SJCRH30 (cell line): ENCODE measurements around the gene PLIN3. TPM values are rescaled to one million over a fixed set of nuclear protein-coding genes. Genes with fewer than 3 reads are reported as not detected.
"Not testable (repeated sequence)": the region's sequence is repeated elsewhere in the genome, so short reads cannot be mapped to it uniquely, and the experiment has no call there.

ENCODE experiments used
- DNase-seq, 2 experiments: peaks; one replicate each; pipeline ENCODE4 v3.0.0-alpha.2; 2015 to 2020
- H3K27ac ChIP-seq: fragments of 250-450 bp; sonication (Bioruptor Pico); 2 replicates; pipeline ENCODE4 v1.5.1; 2020; ENCODE audit warnings: mild to moderate bottlenecking, moderate library complexity
- H3K27me3 ChIP-seq: fragments of 250-450 bp; sonication (Bioruptor Pico); 2 replicates; pipeline ENCODE4 v1.5.1; 2020; ENCODE audit warnings: mild to moderate bottlenecking, moderate library complexity
- H3K36me3 ChIP-seq: fragments of 250-450 bp; sonication (Bioruptor Pico); 2 replicates; pipeline ENCODE4 v1.5.1; 2020; ENCODE audit warnings: mild to moderate bottlenecking, moderate library complexity
- H3K4me1 ChIP-seq: fragments of 250-450 bp; sonication (Bioruptor Pico); 2 replicates; pipeline ENCODE4 v1.5.1; 2020; ENCODE audit warnings: mild to moderate bottlenecking, moderate library complexity
- H3K4me3 ChIP-seq: fragments of 250-450 bp; sonication (Bioruptor Pico); 2 replicates; pipeline ENCODE4 v1.5.1; 2020; ENCODE audit warnings: mild to moderate bottlenecking, moderate library complexity
- H3K9me3 ChIP-seq: fragments of 250-450 bp; sonication (Bioruptor Pico); replicated peaks from 2 replicates; pipeline ENCODE4 v1.5.1; 2020; ENCODE audit warnings: mild to moderate bottlenecking, moderate library complexity
- total RNA-seq: library from RNA; depleted of rRNA; stranded (reverse); fragments of >200 nt; shearing (Covaris generic); gene quantifications from 2 replicates; pipeline ENCODE4 v1.2.3, GENCODE V29; 2014

PLIN3 gene
- total RNA-seq, 1 experiment from 2014 or later: 50.1 TPM

DNA sequence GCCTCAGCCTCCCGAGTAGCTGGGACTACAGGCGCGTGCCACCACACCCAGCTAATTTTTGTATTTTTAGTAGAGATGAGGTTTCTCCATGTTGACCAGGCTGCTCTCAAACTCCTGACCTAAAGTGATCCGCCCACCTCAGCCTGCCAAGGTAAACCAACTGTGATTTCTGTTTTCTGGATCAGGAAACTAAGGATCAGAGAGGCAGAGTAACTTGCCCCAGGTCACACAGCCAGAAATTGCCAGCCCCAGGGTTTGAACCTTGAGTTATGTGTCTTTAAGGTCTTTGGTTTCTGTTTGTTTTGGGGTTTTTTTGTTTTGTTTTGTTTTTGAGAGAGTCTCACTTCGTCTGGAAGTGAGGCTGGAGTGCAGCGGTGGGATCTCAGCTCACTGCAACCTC, 4.2 kb upstream of the PLIN3 start:
- no peak overlapping the region for H3K4me3 ChIP-seq
- H3K36me3 ChIP-seq: no peaks in the 10 kb centered on the region
- no peaks in the 10 kb centered on the region for H3K27me3 ChIP-seq
- no peak overlapping the region for H3K27ac ChIP-seq
- peaks cover 13% of the 10 kb centered on the region for H3K4me1 ChIP-seq
- no peak for DNase-seq
- no peaks in the 10 kb centered on the region for H3K9me3 ChIP-seq

DNA sequence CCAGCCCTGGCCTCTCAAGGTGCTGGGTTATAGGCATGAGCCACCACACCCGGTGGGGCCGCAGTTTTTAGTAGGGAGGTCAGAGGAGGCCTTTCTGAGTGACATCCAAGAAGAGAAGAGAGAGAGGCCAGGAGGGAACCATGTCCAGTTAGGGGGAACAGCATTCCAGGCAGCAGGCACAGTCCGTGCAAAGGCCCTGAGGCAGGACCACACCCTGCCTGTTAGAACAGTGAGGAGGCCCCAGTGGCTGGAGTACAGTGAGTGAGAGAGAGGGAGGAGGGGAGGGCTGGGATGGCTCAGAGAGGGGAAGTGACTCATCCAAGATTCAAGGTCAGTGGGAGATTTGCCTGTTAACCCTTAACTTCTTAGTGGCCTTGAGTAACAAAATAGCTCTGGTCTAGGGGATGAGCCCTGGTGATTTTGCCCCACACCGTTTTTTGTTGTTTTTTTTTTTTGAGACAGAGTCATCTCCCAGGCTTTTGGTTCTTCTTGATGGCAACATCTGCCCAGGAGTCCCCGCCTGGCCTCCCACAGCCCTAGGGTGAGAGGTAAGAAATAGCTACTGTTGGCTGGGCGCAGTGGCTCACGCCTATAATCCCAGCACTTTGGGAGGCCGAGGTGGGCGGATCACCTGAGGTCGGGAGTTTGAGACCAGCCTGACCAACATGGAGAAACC, 2.7 kb upstream of the PLIN3 start:
- Histone ChIP-seq H3K27ac (peak overlapping the region; percentile 23; the same call in 1 of the 2 replicates), H3K27me3 (no peaks in the 10 kb centered on the region), H3K4me1 (peaks cover 16% of the 10 kb centered on the region), H3K4me3 (no peak overlapping the region), H3K36me3 (no peaks in the 10 kb centered on the region), H3K9me3 (no peaks in the 10 kb centered on the region)
- peak; percentile 89 to 91 for DNase-seq

- no peak for DNase-seq
- Histone ChIP-seq H3K4me3 (no peak overlapping the region), H3K9me3 (no peaks in the 10 kb centered on the region), H3K27ac (no peak overlapping the region), H3K4me1 (peaks cover 16% of the 10 kb centered on the region), H3K27me3 (no peaks in the 10 kb centered on the region), H3K36me3 (no peaks in the 10 kb centered on the region)
These were observed 893 bp upstream of the PLIN3 start for GRCh38 chr19:4868286-4868834.

- Histone ChIP-seq H3K9me3 (no peaks in the 10 kb centered on the region), H3K27ac (peak overlapping the region; percentile 6; the same call in 1 of the 2 replicates), H3K4me3 (peak overlapping the region; percentile 67), H3K4me1 (peaks cover 13% of the 10 kb centered on the region), H3K27me3 (no peaks in the 10 kb centered on the region), H3K36me3 (no peaks in the 10 kb centered on the region)
- peak; percentile 54 to 60 for DNase-seq
These were observed 657 bp downstream of the PLIN3 start for GRCh38 chr19:4866595-4867424.

GRCh38 chr19:4861147-4861546, 6.3 kb downstream of the PLIN3 start:
- H3K27ac ChIP-seq: no peak overlapping the region
- H3K4me3 ChIP-seq: no peak overlapping the region
- H3K36me3 ChIP-seq: peaks cover 9% of the 10 kb centered on the region; the same call in 1 of the 2 replicates
- H3K27me3 ChIP-seq: no peaks in the 10 kb centered on the region
- no peaks in the 10 kb centered on the region for H3K4me1 ChIP-seq
- no peak for DNase-seq
- H3K9me3 ChIP-seq: no peaks in the 10 kb centered on the region

DNA sequence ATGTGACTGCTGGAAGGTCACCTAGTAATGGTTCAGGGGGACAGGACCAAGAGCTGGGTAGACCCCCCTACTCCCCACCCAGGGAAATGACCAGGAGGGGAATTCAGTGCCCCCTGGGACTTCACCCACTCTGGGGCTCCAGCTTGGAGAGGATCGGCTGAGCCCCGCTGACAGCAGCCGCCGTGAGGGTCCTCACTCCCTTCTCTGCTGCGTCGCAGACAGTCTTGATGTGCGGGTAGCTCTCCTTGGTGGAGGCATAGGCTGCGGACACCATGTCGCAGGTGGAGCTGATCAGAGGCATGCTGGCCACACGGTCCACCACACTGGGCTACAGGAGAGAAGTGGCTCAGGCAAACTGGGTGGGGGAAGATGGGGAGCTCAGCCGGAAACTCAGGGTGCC, 7.8 kb downstream of the PLIN3 start:
- no peak for DNase-seq
- Histone ChIP-seq H3K27me3 (no peaks in the 10 kb centered on the region), H3K36me3 (peaks cover 12% of the 10 kb centered on the region), H3K27ac (no peak overlapping the region), H3K4me3 (no peak overlapping the region), H3K9me3 (no peaks in the 10 kb centered on the region), H3K4me1 (no peaks in the 10 kb centered on the region)

DNA sequence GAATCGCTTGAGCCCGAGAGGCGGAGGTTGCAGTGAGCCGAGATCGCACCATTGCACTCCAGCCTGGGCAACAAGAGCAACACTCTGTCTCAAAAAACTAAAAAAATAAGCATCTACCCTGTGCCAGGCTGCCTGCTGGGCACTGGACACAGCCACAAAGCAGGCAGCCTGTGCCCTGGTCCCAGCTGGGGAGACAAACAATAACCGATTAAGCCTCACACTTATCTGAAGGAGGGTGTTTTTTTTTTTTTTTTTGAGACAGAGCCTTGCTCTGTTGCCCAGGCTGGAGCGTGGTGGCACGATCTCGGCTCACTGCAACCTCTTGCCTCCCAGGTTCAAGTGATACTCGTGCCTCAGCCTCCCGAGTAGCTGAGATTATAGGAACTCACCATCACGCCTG, 11.0 kb downstream of the PLIN3 start:
- not testable (repeated sequence) for DNase-seq, H3K9me3 ChIP-seq, H3K4me1 ChIP-seq, H3K4me3 ChIP-seq, H3K27ac ChIP-seq, H3K27me3 ChIP-seq
- H3K36me3 ChIP-seq: peaks cover 14% of the 10 kb centered on the region

- H3K27me3 ChIP-seq, H3K4me3 ChIP-seq, DNase-seq, H3K4me1 ChIP-seq, H3K27ac ChIP-seq, H3K9me3 ChIP-seq: not testable (repeated sequence)
- H3K36me3 ChIP-seq: peaks cover 14% of the 10 kb centered on the region
These were observed 14.0 kb downstream of the PLIN3 start for GRCh38 chr19:4853506-4853905.

DNA sequence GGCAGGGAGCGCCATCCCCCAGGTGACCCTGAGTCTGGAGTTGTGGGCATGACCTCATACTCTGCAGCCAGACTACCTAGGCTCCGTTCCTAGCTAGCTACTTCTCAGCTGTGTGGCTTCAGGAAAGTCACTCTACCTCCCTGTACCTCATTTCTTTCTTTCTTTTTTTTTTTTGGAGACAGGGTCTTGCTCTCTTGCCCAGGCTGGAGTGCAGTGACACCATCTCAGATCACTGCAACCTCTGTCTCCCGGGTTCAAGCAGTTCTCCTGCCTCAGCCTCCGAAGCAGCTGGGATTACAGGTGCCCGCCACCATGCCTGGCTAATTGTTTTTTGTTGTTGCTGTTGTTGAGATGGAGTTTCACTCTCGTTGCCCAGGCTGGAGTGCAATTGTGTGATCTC, 15.0 kb downstream of the PLIN3 start:
- Histone ChIP-seq H3K27ac (no peak overlapping the region), H3K4me1 (no peaks in the 10 kb centered on the region), H3K4me3 (no peak overlapping the region), H3K36me3 (peaks cover 14% of the 10 kb centered on the region), H3K27me3 (no peaks in the 10 kb centered on the region), H3K9me3 (no peaks in the 10 kb centered on the region)
- no peak for DNase-seq

DNA sequence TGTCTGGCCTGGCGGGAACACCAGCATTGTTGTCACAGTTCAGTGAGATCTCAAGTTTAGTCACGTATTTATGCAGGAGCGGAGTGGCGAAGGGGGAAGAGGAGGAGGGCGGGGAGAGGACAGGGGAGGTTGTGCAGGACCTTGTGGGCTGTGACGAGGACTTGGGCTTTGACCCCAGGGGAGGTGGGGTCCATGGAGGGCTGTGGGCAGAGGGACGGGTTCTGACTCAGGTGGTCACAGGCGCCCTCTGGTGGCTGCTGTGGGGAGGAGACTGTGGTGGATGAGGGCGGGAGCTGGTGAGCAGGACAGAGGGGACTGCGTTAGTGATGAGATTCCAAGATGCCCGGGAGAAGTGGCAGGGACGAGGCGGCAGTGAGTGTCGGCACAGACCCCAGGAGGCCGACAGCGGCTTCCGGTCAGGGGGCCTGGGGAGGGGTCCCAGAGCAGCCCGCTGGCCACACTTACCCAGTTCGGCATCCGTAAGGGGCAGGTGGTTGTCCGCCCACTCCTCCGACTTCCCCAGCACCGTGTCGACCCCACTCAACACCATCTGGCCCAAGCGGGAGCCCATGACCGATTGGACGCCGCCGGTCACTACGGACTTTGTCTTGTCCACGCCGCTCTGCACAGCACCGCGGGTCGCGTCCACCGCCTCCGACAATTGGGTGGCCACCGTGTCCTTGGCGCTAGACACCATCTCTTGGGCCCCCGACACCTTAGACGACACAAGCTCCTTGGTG, 15.7 kb downstream of the PLIN3 start:
- H3K4me3 ChIP-seq: no peak overlapping the region
- no peaks in the 10 kb centered on the region for H3K9me3 ChIP-seq
- H3K27me3 ChIP-seq: no peaks in the 10 kb centered on the region
- peaks cover 18% of the 10 kb centered on the region for H3K36me3 ChIP-seq
- peak; percentile 67 to 79 for DNase-seq
- H3K27ac ChIP-seq: no peak overlapping the region
- no peaks in the 10 kb centered on the region for H3K4me1 ChIP-seq

- no peaks in the 10 kb centered on the region for H3K4me1 ChIP-seq
- H3K9me3 ChIP-seq: no peaks in the 10 kb centered on the region
- DNase-seq: no peak
- H3K27me3 ChIP-seq: no peaks in the 10 kb centered on the region
- no peak overlapping the region for H3K4me3 ChIP-seq
- H3K36me3 ChIP-seq: peaks cover 27% of the 10 kb centered on the region
- H3K27ac ChIP-seq: no peak overlapping the region
These were observed 18.4 kb downstream of the PLIN3 start for GRCh38 chr19:4849019-4849418.

- H3K27ac ChIP-seq: no peak overlapping the region
- H3K4me3 ChIP-seq: no peak overlapping the region
- H3K4me1 ChIP-seq: peaks cover 5% of the 10 kb centered on the region
- no peaks in the 10 kb centered on the region for H3K27me3 ChIP-seq
- no peaks in the 10 kb centered on the region for H3K9me3 ChIP-seq
- peaks cover 33% of the 10 kb centered on the region for H3K36me3 ChIP-seq
- DNase-seq: no peak
These were observed 20.1 kb downstream of the PLIN3 start for GRCh38 chr19:4847190-4847973.

- not testable (repeated sequence) for H3K27me3 ChIP-seq, H3K9me3 ChIP-seq, H3K4me1 ChIP-seq, H3K4me3 ChIP-seq, H3K27ac ChIP-seq
- H3K36me3 ChIP-seq: peaks cover 28% of the 10 kb centered on the region
- DNase-seq: peak in 1 of 2 experiments; percentile 37
These were observed 21.5 kb downstream of the PLIN3 start for GRCh38 chr19:4845975-4846374.
